Heart left ventricle (tissue), 16 donors: ENCODE data around the gene SFT2D1. TPM values are rescaled to one million over a fixed set of nuclear protein-coding genes. Genes with fewer than 3 reads are reported as not detected.

Experiments
- ATAC-seq, 4 donors: fragments of 200-7000 bp; cut with Tn5 transposase; one replicate each; pipeline ENCODE4 v1.9.1; 2020 to 2022; ENCODE audit warnings: moderate library complexity in 4 of 4, mild to moderate bottlenecking in 3 of 4, moderate number of reproducible peaks in 1 of 4
- DNase-seq, 5 donors: peaks; one replicate each; pipeline ENCODE4 v3.0.0-alpha.2; 2020
- H3K27ac ChIP-seq, 12 donors: fragments of 200-600 bp; sonication (generic) in 4 of 12; one replicate each; pipeline versions ENCODE4 v1.5.0 to v1.8.0; 2016 to 2022; ENCODE audit warnings: mild to moderate bottlenecking in 2 of 12
- H3K27me3 ChIP-seq, 9 donors: fragments of 200-600 bp; sonication (generic) in 2 of 9; one replicate each; pipeline versions ENCODE4 v1.5.1 to v1.8.0; 2016 to 2022; ENCODE audit warnings: mild to moderate bottlenecking in 3 of 9
- H3K36me3 ChIP-seq, 9 donors: fragments of 200-600 bp; sonication (generic) in 2 of 9; one replicate each; pipeline versions ENCODE4 v1.5.0 to v1.8.0; 2018 to 2022; ENCODE audit warnings: mild to moderate bottlenecking in 2 of 9
- H3K4me1 ChIP-seq, 12 donors: fragments of 200-600 bp; sonication (generic) in 4 of 12; one replicate each; pipeline versions ENCODE4 v1.5.0 to v1.8.0; 2016 to 2022; ENCODE audit warnings: mild to moderate bottlenecking in 3 of 12
- H3K4me3 ChIP-seq, 12 donors: fragments of 200-600 bp; sonication (generic) in 4 of 12; one replicate each; pipeline versions ENCODE4 v1.5.0 to v1.8.0; 2017 to 2022; ENCODE audit warnings: mild to moderate bottlenecking in 9 of 12, moderate library complexity in 4 of 12
- H3K9me3 ChIP-seq, 12 donors: fragments of 200-600 bp; sonication (generic) in 4 of 12; one replicate each; pipeline versions ENCODE4 v1.5.0 to v1.8.0; 2016 to 2022; ENCODE audit warnings: mild to moderate bottlenecking in 1 of 12
- POLR2A ChIP-seq, 2 donors: fragments of 450-650 bp; IDR thresholded peaks; one replicate each; pipeline ENCODE4 v1.6.1; 2017; ENCODE audit warnings: antibody characterized with exemption in 2 of 2, mild to moderate bottlenecking in 2 of 2, moderate library complexity in 2 of 2
- WGBS, 4 donors: extraction: QIAGEN DNeasy Blood & Tissue Kit in 2 of 4; methylation state at CpG; one replicate each; pipeline versions ENCODE4 v1.1.5 to v1.1.7; 2013 to 2018; 5-methylcytosine and 5-hydroxymethylcytosine counted together
- intact Hi-C, 10 donors: fragments of 100-400 bp; cut with DNase I; formaldehyde crosslinking; loops; one replicate each; pipeline versions ENCODE4 v1.11.1 to v1.14.2; 2022
- polyA plus RNA-seq, 2 donors: library from polyadenylated mRNA; stranded (reverse); fragments of 200-250 nt; gene quantifications; one replicate each; pipeline ENCODE4 v1.2.3, GENCODE V29; 2013
- total RNA-seq, 9 donors: library from RNA; depleted of rRNA in 2 of 9; stranded (reverse); fragments of >200 nt in 2 of 9; fragmentation: NEBNext Ultra II Directional in 3 of 9; extraction: Animal tissue kit (Norgen Biotek cat#: 25700) in 3 of 9; gene quantifications; one replicate each; pipeline versions ENCODE4 v1.1.0 to v1.2.4, GENCODE V29; 2016 to 2023
- TF ChIP-seq, protein P1 (sequence below), 12 donors: fragments of 200-600 bp; sonication (generic) in 4 of 12; IDR thresholded peaks; one replicate each; pipeline versions ENCODE4 v1.5.0 to v1.8.0; 2018 to 2022; ENCODE audit warnings: antibody characterized with exemption in 12 of 12, mild to moderate bottlenecking in 5 of 12
- donor health status: ischemic (EF 13 %, LVEDD 7.1; RV severe dilation, severe dysfunction).
- donor health status: healthy with polysubstance abuse.
- donor health status: DM: no; HTN: yes; CAD: no.
- donor health status: DM: no; HTN: no; CAD: no.
- donor health status: ischemic (EF 25% LVEDD 6.9; RV normal size, moderate dysfunction).
- donor health status: ischemic (EF 25% LVEDD 5.7; RV mildly dilated, moderate dysfunction).
- donor health status: healthy.
- donor health status: DM: yes; HTN: yes; CAD: no.
- donor health status: ischemic (EF 35%, LVEDD 5.7; RV mildly dilated, moderate dysfunction).
- donor health status: nonischemic (EF 11% LVEDD 7.7; RV severe dilation, severe dysfunction).
- donor health status: DM: yes; HTN: yes; CAD: no.
- donor health status: PGD.
- donor health status: ischemic (EF 29% LVEDD 5.4; RV normal size, mild dysfunction).
- donor health status: nonischemic (EF 23%, LVEDD 6.1; RV moderate dilation, normal function).

The SFT2D1 gene
- total and polyA plus RNA-seq, 11 donors, result 16.8 to 41.5 (median 22.2) TPM

DNA sequence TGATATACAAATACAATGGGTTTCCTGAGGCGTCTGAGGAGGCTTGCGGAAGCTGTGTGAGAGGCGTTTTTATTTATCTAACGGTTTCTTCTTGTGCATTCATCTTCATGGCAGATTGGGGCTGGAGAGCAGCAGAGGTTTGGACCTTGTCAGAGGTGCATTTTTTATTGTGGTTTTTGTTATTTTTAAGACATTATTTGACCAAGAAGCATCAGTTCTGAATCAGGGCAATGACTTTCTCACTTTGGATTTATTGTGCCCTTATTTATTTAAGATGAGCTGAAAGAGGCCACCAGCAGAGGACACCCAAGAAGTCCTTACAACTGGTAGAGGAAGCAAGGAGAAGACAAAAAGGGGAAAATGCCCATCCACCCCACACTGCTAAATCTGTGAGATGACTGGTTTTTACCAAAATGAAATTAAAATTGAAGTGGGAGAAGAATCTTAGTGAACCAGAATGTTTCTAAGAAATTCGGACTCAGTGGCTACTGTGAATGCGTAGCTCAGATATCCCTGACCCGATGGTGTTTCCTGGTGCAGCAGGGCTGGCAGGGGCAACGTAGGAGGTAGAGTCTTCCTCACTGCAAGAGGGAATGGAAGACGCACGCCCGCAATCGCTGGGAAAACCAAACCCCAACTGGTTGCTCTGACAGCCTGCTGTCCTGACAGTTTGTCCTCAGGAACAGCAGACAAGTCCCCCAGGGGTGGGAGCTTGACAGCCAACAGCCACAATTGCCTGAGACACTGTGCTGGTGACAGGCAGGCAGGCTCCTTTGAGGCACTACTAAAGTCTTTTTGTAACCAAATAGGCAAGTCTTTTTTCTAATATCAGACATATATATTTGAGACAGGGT is 48.4 kb downstream of the SFT2D1 start:
- H3K4me3 ChIP-seq, result no peak overlapping the region
- intact Hi-C loops, result no loop called here
- H3K36me3 ChIP-seq, result no peaks in the 10 kb centered on the region
- H3K9me3 ChIP-seq, result no peaks in the 10 kb centered on the region
- no peak overlapping the region for H3K27ac ChIP-seq
- WGBS, 4 donors, result 72 to 89% (median 82%) methylated on average over 12 of the region's 12 CpGs
- no peak for DNase-seq
- no peak for ATAC-seq
- no peaks in the 10 kb centered on the region for H3K4me1 ChIP-seq
- peaks cover 0 to 30% (median 4%) of the 10 kb centered on the region in 9 donors for H3K27me3 ChIP-seq
- TF ChIP-seq, protein P1, sequence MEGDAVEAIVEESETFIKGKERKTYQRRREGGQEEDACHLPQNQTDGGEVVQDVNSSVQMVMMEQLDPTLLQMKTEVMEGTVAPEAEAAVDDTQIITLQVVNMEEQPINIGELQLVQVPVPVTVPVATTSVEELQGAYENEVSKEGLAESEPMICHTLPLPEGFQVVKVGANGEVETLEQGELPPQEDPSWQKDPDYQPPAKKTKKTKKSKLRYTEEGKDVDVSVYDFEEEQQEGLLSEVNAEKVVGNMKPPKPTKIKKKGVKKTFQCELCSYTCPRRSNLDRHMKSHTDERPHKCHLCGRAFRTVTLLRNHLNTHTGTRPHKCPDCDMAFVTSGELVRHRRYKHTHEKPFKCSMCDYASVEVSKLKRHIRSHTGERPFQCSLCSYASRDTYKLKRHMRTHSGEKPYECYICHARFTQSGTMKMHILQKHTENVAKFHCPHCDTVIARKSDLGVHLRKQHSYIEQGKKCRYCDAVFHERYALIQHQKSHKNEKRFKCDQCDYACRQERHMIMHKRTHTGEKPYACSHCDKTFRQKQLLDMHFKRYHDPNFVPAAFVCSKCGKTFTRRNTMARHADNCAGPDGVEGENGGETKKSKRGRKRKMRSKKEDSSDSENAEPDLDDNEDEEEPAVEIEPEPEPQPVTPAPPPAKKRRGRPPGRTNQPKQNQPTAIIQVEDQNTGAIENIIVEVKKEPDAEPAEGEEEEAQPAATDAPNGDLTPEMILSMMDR (IDR thresholded peaks at IDR 0.05), result no peak
- no peak for TF ChIP-seq POLR2A (IDR thresholded peaks at IDR 0.05)

GRCh38 chr6:166289207-166290060 is 52.9 kb downstream of the SFT2D1 start:
- no peak for TF ChIP-seq POLR2A (IDR thresholded peaks at IDR 0.05)
- TF ChIP-seq, protein P1 (IDR thresholded peaks at IDR 0.05), result no peak
- ATAC-seq (no peak), DNase-seq (no peak)
- intact Hi-C loops, result no loop called here
- Histone ChIP-seq H3K27me3 (peaks cover 0 to 23% (median 4%) of the 10 kb centered on the region in 9 donors), H3K27ac (no peak overlapping the region), H3K4me1 (no peaks in the 10 kb centered on the region), H3K9me3 (no peaks in the 10 kb centered on the region), H3K36me3 (no peaks in the 10 kb centered on the region), H3K4me3 (no peak overlapping the region)
- WGBS, 4 donors, result 92 to 93% (median 93%) methylated on average over 14 of the region's 14 CpGs

- Histone ChIP-seq H3K27ac (no peak overlapping the region), H3K27me3 (peaks cover 0 to 35% (median 0%) of the 10 kb centered on the region in 9 donors), H3K9me3 (no peaks in the 10 kb centered on the region), H3K4me3 (no peak overlapping the region), H3K36me3 (no peaks in the 10 kb centered on the region), H3K4me1 (no peaks in the 10 kb centered on the region)
- no peak for ATAC-seq
- intact Hi-C loops, result no loop called here
- WGBS, 4 donors, result 37 to 45% (median 43%) methylated on average over 8 of the region's 8 CpGs
- TF ChIP-seq, protein P1 (IDR thresholded peaks at IDR 0.05), result no peak
- TF ChIP-seq POLR2A (IDR thresholded peaks at IDR 0.05), result no peak
- no peak for DNase-seq
These were observed 55.5 kb downstream of the SFT2D1 start for GRCh38 chr6:166286839-166287271.

- WGBS, 4 donors, result 65 to 82% (median 74%) methylated on average over 6 of the region's 6 CpGs
- H3K4me1 ChIP-seq, result no peaks in the 10 kb centered on the region
- no peaks in the 10 kb centered on the region for H3K9me3 ChIP-seq
- H3K4me3 ChIP-seq, result no peak overlapping the region
- H3K27ac ChIP-seq, result no peak overlapping the region
- ATAC-seq (no peak), DNase-seq (no peak)
- H3K27me3 ChIP-seq, result peaks cover 0 to 36% (median 5%) of the 10 kb centered on the region in 9 donors
- no peaks in the 10 kb centered on the region for H3K36me3 ChIP-seq
- intact Hi-C loops, result no loop called here
- TF ChIP-seq, protein P1 (IDR thresholded peaks at IDR 0.05), result no peak
- no peak for TF ChIP-seq POLR2A (IDR thresholded peaks at IDR 0.05)
These were observed 57.1 kb downstream of the SFT2D1 start for GRCh38 chr6:166285233-166285632.
